HUDEP-2 (cell line): ENCODE data around the gene TMOD4.
A peak's percentile ranks its signal among the peaks of the same experiment; 100 is the strongest.

Experiments used
- DNase-seq, 76 experiments: peaks; one replicate each; lab custom pipeline; 2025; ENCODE audit not compliant: unreplicated experiment in 76 of 76; lab: John Stamatoyannopoulos, UW

Gene TMOD4

DNA sequence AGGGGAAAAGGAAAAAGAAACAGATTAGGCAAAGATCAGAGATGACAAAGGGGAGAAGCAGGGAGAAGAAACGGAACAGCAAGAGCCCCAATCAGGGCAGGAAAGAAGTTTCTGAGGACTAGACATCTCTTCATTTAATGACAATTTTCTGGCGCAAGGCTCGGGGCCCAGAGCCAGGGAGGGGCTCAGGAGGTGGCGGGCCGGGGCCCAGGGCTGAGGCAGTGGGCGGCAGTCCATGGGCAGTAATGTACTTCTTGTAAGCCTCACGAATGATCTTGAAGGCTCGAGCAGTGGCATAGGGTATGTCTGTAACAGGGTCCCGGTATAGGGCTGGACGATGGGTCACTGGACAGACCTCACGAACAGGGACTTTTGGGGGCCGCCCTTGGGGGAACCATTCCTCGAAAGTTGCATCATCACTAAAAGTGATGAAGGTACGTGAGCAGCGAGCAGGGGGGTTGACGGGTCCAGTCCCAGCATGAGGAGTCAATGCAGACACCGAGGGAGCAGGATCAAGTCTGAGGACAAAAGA, 799 bp upstream of the TMOD4 start:
- no peak for DNase-seq

GRCh38 chr1:151175041-151175741, 590 bp downstream of the TMOD4 start:
- no peak for DNase-seq

- no peak for DNase-seq
These were observed 4.6 kb downstream of the TMOD4 start for GRCh38 chr1:151171190-151171589.

GRCh38 chr1:151167116-151167515, 8.7 kb downstream of the TMOD4 start:
- DNase-seq: no peak

GRCh38 chr1:151166505-151166956, 9.2 kb downstream of the TMOD4 start:
- DNase-seq: peak in 3 of 76 experiments; percentile 6 to 28 (median 18)

DNA sequence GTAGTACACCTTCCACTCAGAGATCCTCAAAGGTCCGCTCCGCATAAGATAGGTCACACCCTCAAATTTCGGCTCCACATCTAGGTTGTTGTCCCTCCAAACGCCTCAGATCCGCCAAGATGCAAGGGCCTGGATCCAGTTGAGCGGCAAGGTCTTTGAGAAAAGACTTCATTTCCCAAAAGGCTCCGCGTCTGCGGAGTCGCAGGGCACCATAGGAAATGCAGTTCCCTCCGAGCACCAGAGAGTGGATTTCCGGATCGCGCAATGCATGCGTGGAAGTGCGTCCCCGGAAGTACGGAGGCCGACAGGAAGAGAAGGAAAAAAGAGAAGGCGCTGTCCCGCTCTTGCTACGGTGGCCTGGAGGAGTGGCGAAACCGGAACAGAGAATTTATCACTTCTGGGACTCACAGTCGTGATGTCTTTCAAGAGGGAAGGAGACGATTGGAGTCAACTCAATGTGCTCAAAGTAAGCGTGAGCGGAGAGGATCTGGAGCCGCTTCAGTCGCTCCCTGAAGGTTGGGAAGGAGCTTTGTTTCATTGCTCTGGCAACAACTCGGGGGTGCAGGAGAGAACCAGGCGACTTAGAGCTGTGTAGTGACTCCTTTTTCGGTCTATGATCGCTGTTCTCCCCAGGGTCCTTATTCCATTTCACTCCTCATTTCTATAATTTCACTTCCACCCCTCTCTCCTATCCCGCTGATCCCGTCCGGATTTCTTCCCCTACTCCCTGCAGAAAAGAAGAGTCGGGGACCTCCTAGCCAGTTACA, 9.9 kb downstream of the TMOD4 start, which contains the start of the genes LYSMD1 and SCNM1:
Gene LYSMD1, minus strand, starts transcription at position 165 of the 767 bp plus-strand sequence. CDS start 644 bp downstream, outside the sequence.
Gene SCNM1, plus strand, starts transcription at position 407 of the 767 bp plus-strand sequence. Its CDS starts 9 bp downstream, at position 416.
- peak in 75 of 76 experiments; percentile 69 to 98 (median 95) for DNase-seq

GRCh38 chr1:151165281-151165737, 10.5 kb downstream of the TMOD4 start:
- DNase-seq: peak in 4 of 76 experiments; percentile 10 to 59 (median 34)

DNA sequence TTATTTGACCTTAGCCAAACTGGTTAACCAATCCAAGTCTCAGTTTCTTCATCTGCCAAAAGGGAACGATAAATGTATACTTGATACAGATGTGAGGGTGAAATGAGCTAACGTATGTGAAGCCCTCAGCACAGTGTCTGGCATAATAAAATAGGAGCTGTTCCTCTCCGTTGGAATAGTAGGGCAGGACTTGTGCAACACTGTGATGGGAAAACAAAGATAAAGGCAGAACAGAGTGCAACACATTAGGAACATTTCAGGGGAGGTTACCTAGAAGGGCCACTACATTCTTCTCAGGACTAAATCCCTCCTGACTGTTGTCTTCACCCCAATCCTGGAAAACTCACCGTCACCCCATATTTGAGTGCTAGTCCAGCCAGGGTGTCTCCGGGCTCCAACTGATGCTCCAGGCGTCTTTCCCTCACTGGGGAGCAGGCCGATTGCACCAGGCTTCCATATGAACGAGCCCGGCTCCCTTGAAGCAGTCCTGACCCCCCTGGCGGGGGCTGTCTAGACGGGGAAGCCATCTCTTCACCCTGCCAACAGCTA, 11.0 kb downstream of the TMOD4 start:
- peak in 1 of 76 experiments; percentile 5 for DNase-seq

- DNase-seq: no peak
These were observed 16.4 kb downstream of the TMOD4 start for GRCh38 chr1:151159373-151159772.

DNA sequence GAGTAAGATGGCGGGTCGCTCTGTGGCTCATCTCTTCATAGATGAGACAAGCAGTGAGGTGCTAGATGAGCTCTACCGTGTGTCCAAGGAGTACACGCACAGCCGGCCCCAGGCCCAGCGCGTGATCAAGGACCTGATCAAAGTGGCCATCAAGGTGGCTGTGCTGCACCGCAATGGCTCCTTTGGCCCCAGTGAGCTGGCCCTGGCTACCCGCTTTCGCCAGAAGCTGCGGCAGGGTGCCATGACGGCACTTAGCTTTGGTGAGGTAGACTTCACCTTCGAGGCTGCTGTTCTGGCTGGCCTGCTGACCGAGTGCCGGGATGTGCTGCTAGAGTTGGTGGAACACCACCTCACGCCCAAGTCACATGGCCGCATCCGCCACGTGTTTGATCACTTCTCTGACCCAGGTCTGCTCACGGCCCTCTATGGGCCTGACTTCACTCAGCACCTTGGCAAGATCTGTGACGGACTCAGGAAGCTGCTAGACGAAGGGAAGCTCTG, 17.0 kb downstream of the TMOD4 start:
- DNase-seq: no peak

DNA sequence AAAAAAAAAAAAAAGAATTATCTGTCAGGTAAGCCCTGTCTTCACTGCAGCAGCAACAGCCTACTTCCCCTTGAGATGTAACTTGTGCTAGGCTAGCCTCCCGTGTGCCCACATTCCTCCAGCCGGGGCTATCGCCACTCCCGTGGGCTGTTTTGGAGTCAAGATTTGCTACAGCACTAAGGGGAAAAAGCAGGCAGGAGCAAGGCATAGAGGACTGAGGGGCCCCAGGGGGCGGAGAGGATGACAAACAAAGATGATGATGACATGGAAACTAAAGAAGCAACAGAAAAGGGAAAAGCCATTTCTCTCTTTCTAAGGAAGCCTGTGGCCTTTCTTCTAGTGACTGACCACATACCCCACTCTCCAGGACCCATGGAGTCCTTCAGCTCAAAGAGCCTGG, 17.5 kb downstream of the TMOD4 start:
- DNase-seq: no peak

DNA sequence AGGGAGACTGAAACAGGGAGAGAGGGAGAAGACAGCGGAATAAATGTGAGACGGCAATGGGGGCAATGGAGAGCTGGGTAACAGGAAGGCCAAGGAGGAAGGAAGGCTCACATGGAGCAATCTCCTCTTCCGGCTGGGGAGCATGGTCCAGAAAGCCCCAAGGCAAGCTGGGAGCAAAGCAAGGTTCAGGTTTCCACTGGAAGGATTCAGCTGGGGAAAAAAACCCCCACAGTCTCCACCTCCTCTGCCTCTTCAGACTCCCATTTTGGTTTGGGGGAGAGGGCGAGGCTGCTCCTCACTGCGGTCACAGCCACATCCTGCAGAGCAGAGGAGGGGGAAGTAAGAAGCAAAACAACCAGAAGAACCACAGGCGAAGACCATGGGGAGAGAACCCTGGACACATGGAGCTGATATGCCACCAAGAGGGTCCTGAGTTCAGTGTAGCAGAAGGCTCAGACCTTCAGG, 18.7 kb downstream of the TMOD4 start:
- DNase-seq: no peak

DNA sequence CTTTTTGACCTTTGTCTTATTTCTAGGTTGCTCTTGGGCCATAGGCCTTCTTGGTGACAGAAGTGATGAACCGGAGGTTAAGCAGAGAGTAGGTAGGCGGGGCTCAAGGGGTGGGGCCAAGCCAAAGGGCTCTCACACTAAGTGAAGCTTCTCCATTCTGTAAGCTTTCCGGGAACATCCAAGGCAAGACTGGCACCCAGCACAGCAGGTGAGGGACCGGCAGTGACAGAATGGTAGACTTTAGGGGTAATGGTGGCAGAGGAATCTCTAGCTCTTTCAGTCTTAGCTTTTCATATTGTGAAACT, 19.3 kb downstream of the TMOD4 start, which contains the start of gene TNFAIP8L2:
Gene TNFAIP8L2, plus strand, starts transcription at position 135 of the 305 bp plus-strand sequence. CDS start 2,049 bp downstream, outside the sequence.
- DNase-seq: peak in 30 of 76 experiments; percentile 5 to 61 (median 18)

GRCh38 chr1:151147665-151148064, 28.1 kb downstream of the TMOD4 start:
- peak in 10 of 76 experiments; percentile 5 to 28 (median 13) for DNase-seq

GRCh38 chr1:151147132-151147503, 28.7 kb downstream of the TMOD4 start:
- no peak for DNase-seq

DNA sequence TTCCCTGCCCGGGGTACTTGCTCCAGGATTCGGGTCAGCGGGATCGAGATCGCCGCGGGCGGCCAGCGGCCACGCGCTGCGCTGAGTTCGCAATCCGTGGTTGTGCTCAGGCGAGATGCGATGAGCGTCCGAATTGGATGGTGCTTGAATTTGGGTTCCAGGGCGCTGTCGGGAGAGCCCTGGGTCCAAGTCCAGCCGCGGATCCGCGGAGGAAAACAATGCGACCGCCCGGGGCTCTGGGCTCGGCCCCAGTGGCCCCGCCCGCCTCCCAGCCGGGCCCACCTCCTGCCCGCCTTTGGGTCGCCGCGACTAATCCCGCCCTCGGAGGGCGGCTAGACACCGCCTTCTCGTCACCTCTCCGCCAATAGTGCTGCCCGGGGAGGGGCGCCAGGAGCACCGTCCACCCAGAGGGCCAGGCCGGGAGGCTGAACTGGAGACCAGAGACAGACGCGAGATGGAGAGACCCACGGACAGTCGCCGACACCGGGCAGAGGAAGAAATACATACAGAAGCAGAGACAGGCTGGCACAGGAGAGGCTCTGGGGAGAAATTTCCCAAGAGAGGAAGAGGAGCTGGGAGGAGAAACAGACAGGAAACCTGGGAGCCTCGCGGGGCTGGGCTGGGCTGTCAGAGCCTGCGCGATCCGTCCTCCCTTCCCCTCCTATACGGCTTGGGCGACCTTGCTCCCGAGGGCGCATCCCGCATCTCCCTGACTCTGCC, 29.2 kb downstream of the TMOD4 start, which contains the start of gene SEMA6C:
Gene SEMA6C, minus strand, starts transcription at position 220 of the 720 bp plus-strand sequence. CDS start 4,010 bp downstream, outside the sequence.
- DNase-seq: peak in 73 of 76 experiments; percentile 28 to 91 (median 80)

DNA sequence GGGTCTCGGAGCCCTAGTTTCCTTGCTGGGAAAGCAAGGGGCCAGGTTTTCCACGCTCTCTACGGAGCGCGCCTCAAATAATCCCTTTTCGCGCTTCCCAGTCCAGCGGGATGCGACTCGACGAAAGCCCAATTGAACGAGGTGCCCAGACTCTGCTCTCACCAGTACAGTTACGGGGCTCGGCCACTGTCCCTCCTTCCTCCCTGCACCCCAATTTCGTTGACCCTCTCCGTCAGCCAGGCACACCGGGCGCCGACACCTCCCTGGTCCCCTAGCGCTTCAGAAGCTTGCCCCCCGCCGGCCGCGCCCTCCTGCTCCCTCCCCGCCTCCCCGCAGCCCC, 29.7 kb downstream of the TMOD4 start:
- DNase-seq: no peak

DNA sequence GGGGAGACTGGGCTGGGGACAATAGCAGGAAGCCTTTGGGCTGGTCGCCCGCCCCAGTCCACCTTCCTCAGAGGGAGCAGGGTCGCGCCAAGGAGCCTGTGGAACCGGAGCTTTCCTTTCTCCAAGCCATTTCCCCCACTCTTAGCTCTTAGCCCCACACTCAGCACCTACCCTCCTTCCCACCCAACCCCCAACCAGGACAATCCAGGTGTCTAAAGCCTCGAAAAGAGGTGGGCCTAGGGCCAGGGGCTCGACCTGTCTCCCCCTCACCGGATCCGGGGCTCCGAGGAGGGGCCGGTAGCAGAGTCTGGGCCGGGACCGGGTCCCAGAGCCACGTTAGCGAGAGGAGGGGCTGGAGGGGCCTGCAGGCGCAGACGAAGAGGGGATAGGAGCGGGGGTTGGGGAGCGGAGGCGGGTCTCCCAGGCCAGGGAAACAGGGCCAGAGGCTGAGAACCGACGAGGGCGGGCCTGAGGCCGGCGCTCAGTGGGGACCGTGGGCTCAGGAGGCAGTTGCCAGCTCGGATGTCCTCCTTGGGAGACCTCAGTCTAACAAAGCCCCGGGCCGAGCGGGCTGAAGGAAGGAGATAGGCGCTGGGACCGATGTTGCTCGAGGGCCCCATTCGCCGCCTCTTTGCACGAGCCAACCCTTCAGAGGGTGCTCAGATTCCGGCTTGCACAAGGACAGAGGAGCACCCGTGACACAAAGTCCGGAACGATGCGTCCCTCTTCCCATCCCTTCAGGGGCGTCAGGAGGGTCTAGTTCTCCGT, 30.3 kb downstream of the TMOD4 start:
- DNase-seq: peak in 1 of 76 experiments; percentile 9
